SU-DHL-6 (cell line): ENCODE results near the gene NUP210.

Experiments used
- H2AFZ ChIP-seq: fragments of 200-600 bp; sonication (generic); 2 replicates; pipeline ENCODE4 v1.6.1; 2014; ENCODE audit warnings: low read depth, mild to moderate bottlenecking, moderate library complexity, mixed read lengths, antibody characterized with exemption, low read length; ENCODE audit not compliant: severe bottlenecking
- H3F3A ChIP-seq: fragments of 200-600 bp; shearing (Covaris generic); 2 replicates; pipeline ENCODE4 v1.6.0; 2016; ENCODE audit warnings: antibody characterized with exemption, mild to moderate bottlenecking; ENCODE audit not compliant: insufficient read depth
- H3K27ac ChIP-seq: fragments of 200-600 bp; sonication (generic); 2 replicates; pipeline ENCODE4 v1.5.1; 2016; ENCODE audit warnings: low read depth, mild to moderate bottlenecking, low read length, moderate library complexity, mixed read lengths
- H3K27me3 ChIP-seq: fragments of 200-600 bp; sonication (generic), shearing (Covaris generic); 2 replicates; pipeline ENCODE4 v1.6.0; 2014; ENCODE audit warnings: mild to moderate bottlenecking, low read length
- H3K36me3 ChIP-seq: fragments of 200-600 bp; sonication (generic); 2 replicates; pipeline ENCODE4 v1.6.1; 2014; ENCODE audit warnings: mild to moderate bottlenecking, low read length, mixed read lengths
- H3K4me2 ChIP-seq: fragments of 300-600, 200-600 bp; shearing (Covaris generic), sonication (generic); 2 replicates; pipeline ENCODE4 v1.6.0; 2014; ENCODE audit warnings: low read length, low read depth, mild to moderate bottlenecking; ENCODE audit not compliant: poor library complexity, severe bottlenecking
- H3K4me3 ChIP-seq: fragments of 200-600 bp; sonication (generic); 2 replicates; pipeline ENCODE4 v1.5.1; 2014; ENCODE audit warnings: antibody characterized with exemption, low read length, mild to moderate bottlenecking, mixed read lengths; ENCODE audit not compliant: insufficient read depth, poor library complexity, severe bottlenecking
- H3K79me2 ChIP-seq: fragments of 200-600 bp; sonication (generic); 2 replicates; pipeline ENCODE4 v1.6.1; 2014; ENCODE audit warnings: mild to moderate bottlenecking, low read length, moderate library complexity; ENCODE audit not compliant: insufficient read depth
- H3K9ac ChIP-seq: fragments of 200-600 bp; sonication (generic); 2 replicates; pipeline ENCODE4 v1.7.0; 2014; ENCODE audit warnings: mild to moderate bottlenecking, low read length
- H3K9me2 ChIP-seq: fragments of 200-600 bp; sonication (generic); replicated peaks from 2 replicates; pipeline ENCODE4 v1.6.1; 2014; ENCODE audit warnings: low read length; ENCODE audit not compliant: insufficient read depth
- H3K9me3 ChIP-seq: fragments of 200-600 bp; sonication (generic); 2 replicates; pipeline ENCODE4 v1.6.1; 2014; ENCODE audit warnings: low read length, mixed read lengths; ENCODE audit not compliant: insufficient read depth
- H4K20me1 ChIP-seq: fragments of 200-600 bp; sonication (generic); 2 replicates; pipeline ENCODE4 v1.6.1; 2014; ENCODE audit warnings: low read depth, mild to moderate bottlenecking, antibody characterized with exemption, low read length, moderate library complexity, mixed read lengths
- EZH2phosphoT487 ChIP-seq: fragments of 200-600 bp; sonication (generic), shearing (Covaris generic); conservative IDR thresholded peaks from 2 replicates; pipeline ENCODE4 v1.6.1; 2018; ENCODE audit warnings: mild to moderate bottlenecking, antibody characterized with exemption, low read length, moderate library complexity, mixed read lengths
- TF ChIP-seq, protein P1 (sequence below): fragments of 200-600 bp; sonication (generic); IDR thresholded peaks from one replicate; pipeline ENCODE4 v1.5.1; 2017; ENCODE audit warnings: antibody characterized with exemption, mild to moderate bottlenecking, low read length, moderate library complexity; ENCODE audit not compliant: insufficient read depth, poor library complexity, severe bottlenecking

Gene NUP210

DNA sequence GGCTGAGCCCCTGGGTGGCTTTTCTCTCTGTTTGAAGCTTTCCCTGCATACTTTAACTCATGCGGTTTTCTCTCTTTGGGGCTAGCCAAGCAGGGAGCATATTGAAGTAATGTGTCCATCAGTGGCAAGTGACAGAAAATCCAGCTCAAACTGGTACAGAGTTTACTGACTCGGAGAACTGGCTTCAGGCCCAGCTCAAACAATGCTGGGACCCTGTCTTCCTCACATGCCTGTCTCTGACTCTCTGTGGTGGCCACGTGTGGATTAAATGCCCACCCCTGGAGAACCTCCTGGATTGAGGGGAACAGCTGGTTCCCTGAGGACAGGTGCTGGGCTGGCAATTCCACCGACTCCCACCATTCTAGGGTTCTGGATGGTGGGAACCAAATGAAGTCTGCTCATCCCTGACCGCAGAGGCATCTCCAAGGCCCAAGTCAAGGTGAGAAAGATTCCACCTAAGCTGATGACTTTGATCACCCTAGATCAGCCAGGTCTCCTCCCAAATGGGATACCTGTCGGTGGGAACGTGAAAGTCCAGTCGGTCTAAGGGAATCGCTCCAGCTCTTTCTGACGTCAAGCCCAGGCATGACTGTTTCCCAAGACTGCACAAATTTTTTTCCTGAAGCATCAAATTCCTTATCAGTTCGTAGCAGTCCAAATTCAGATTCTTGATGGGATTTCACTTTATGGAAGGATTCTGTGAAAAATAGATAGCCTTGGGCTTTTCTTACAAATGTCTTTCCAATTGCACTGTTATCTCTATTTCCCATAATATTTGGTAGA is 43.7 kb upstream of the NUP210 start:
- Histone ChIP-seq H3K9me2 (no peaks in the 10 kb centered on the region), H3K79me2 (no peaks in the 10 kb centered on the region), H3K4me3 (no peak overlapping the region), H3K27ac (no peak overlapping the region), H3K9ac (no peak overlapping the region), H3F3A (no peaks in the 10 kb centered on the region), H3K4me2 (no peak overlapping the region), H4K20me1 (no peaks in the 10 kb centered on the region), H3K9me3 (no peaks in the 10 kb centered on the region), H3K36me3 (no peaks in the 10 kb centered on the region), H3K27me3 (no peaks in the 10 kb centered on the region), H2AFZ (no peak overlapping the region)
- TF ChIP-seq EZH2phosphoT487: no peak
- TF ChIP-seq, protein P1, sequence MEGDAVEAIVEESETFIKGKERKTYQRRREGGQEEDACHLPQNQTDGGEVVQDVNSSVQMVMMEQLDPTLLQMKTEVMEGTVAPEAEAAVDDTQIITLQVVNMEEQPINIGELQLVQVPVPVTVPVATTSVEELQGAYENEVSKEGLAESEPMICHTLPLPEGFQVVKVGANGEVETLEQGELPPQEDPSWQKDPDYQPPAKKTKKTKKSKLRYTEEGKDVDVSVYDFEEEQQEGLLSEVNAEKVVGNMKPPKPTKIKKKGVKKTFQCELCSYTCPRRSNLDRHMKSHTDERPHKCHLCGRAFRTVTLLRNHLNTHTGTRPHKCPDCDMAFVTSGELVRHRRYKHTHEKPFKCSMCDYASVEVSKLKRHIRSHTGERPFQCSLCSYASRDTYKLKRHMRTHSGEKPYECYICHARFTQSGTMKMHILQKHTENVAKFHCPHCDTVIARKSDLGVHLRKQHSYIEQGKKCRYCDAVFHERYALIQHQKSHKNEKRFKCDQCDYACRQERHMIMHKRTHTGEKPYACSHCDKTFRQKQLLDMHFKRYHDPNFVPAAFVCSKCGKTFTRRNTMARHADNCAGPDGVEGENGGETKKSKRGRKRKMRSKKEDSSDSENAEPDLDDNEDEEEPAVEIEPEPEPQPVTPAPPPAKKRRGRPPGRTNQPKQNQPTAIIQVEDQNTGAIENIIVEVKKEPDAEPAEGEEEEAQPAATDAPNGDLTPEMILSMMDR: no peak

DNA sequence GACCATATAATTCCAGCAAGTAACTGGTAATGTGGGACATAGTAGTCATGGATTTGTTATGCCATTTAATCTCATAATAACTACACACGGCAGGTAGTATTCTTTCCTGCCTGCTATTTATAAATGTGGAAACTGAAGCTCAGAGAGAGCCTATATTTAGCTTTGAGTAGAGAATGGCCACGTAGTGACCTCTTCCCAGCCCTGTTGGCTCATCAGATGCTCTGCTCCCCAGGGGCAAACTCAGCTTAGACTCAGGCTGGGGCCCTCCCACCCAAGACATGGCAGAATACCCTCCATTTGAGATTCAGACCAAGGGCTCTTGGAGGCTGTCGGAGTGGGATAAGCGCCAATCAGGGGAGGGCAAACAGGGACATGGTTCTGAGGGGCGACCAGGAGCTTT is 42.7 kb upstream of the NUP210 start:
- no peak overlapping the region for H3K4me2 ChIP-seq
- H3K27ac ChIP-seq: no peak overlapping the region
- H3K79me2 ChIP-seq: no peaks in the 10 kb centered on the region
- no peaks in the 10 kb centered on the region for H3K9me2 ChIP-seq
- no peaks in the 10 kb centered on the region for H4K20me1 ChIP-seq
- no peaks in the 10 kb centered on the region for H3K9me3 ChIP-seq
- H2AFZ ChIP-seq: no peak overlapping the region
- H3K27me3 ChIP-seq: no peaks in the 10 kb centered on the region
- no peak overlapping the region for H3K4me3 ChIP-seq
- H3F3A ChIP-seq: no peaks in the 10 kb centered on the region
- no peak overlapping the region for H3K9ac ChIP-seq
- TF ChIP-seq, protein P1: no peak
- no peak for TF ChIP-seq EZH2phosphoT487
- H3K36me3 ChIP-seq: no peaks in the 10 kb centered on the region

DNA sequence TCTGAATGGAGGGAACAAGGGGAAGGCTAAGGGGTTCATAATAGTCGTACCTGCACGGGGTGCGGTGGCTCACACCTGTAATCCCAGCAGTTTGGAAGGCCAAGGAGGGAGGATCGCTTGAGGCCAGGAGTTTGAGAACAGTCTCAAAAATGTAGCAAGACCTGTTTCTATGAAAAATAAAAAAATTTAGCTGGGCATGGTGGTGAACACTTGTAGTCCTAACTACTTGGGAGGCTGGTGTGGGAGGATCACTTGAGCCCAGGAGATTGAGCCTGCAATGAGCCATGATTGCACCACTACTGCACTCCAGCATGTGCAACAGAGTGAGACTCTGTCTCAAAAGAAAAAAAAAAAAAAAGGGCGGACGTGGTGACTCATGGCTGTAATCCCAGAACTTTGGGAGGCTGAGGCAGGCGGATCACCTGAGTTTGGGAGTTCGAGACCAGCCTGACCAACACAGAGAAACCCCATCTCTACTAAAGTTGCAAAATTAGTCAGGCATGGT is 42.1 kb upstream of the NUP210 start:
- Histone ChIP-seq H3K79me2 (no peaks in the 10 kb centered on the region), H3K9me3 (no peaks in the 10 kb centered on the region), H3K27me3 (no peaks in the 10 kb centered on the region), H3K9me2 (no peaks in the 10 kb centered on the region), H3K9ac (no peak overlapping the region), H3K4me3 (no peak overlapping the region), H4K20me1 (no peaks in the 10 kb centered on the region), H3F3A (no peaks in the 10 kb centered on the region), H3K4me2 (no peak overlapping the region), H3K27ac (no peak overlapping the region), H3K36me3 (no peaks in the 10 kb centered on the region), H2AFZ (no peak overlapping the region)
- TF ChIP-seq, protein P1: no peak
- TF ChIP-seq EZH2phosphoT487: no peak
